ENCODE results near the gene SEMA5B.

SEMA5B gene

GRCh38 chr3:123025642-123026521, 1.7 kb downstream of the SEMA5B start:
- no peak for DNase-seq (ENCODE audit: low read depth)

- no peak for DNase-seq (ENCODE audit: low read depth)
Measured at GRCh38 chr3:123024056-123024455, 3.5 kb downstream of the SEMA5B start.

GRCh38 chr3:123021996-123022510, 5.5 kb downstream of the SEMA5B start:
- no peak for DNase-seq (ENCODE audit: low read depth)

GRCh38 chr3:123021388-123021787, 6.2 kb downstream of the SEMA5B start:
- DNase-seq (ENCODE audit: low read depth), result no peak

- no peak for DNase-seq (ENCODE audit: low read depth)
Measured at GRCh38 chr3:123020709-123021108, 6.9 kb downstream of the SEMA5B start.

- DNase-seq (ENCODE audit: low read depth), result no peak
Measured at GRCh38 chr3:123019591-123019990, 8.0 kb downstream of the SEMA5B start.

- no peak for DNase-seq (ENCODE audit: low read depth)
Measured at GRCh38 chr3:123019161-123019560, 8.4 kb downstream of the SEMA5B start.

GRCh38 chr3:123018683-123019082, 8.9 kb downstream of the SEMA5B start:
- DNase-seq (ENCODE audit: low read depth), result no peak

GRCh38 chr3:123015596-123015995, 12.0 kb downstream of the SEMA5B start:
- DNase-seq (ENCODE audit: low read depth), result no peak

GRCh38 chr3:123013876-123014275, 13.7 kb downstream of the SEMA5B start:
- DNase-seq (ENCODE audit: low read depth), result no peak

GRCh38 chr3:123012652-123013051, 14.9 kb downstream of the SEMA5B start:
- no peak for DNase-seq (ENCODE audit: low read depth)

GRCh38 chr3:123011447-123011846, 16.1 kb downstream of the SEMA5B start:
- no peak for DNase-seq (ENCODE audit: low read depth)

GRCh38 chr3:123008840-123009239, 18.7 kb downstream of the SEMA5B start:
- no peak for DNase-seq (ENCODE audit: low read depth)

GRCh38 chr3:123006609-123007008, 21.0 kb downstream of the SEMA5B start:
- no peak for DNase-seq (ENCODE audit: low read depth)

- no peak for DNase-seq (ENCODE audit: low read depth)
Measured at GRCh38 chr3:123005291-123005690, 22.3 kb downstream of the SEMA5B start.

- no peak for DNase-seq (ENCODE audit: low read depth)
Measured at GRCh38 chr3:123004201-123004918, 23.2 kb downstream of the SEMA5B start.

GRCh38 chr3:123002749-123003497, 24.6 kb downstream of the SEMA5B start:
- no peak for DNase-seq (ENCODE audit: low read depth)

- DNase-seq (ENCODE audit: low read depth), result no peak
Measured at GRCh38 chr3:123002100-123002748, 25.3 kb downstream of the SEMA5B start.

GRCh38 chr3:122998856-122999255, 28.7 kb downstream of the SEMA5B start:
- no peak for DNase-seq (ENCODE audit: low read depth)

GRCh38 chr3:122998206-122998605, 29.4 kb downstream of the SEMA5B start:
- no peak for DNase-seq (ENCODE audit: low read depth)

GRCh38 chr3:122996038-122996580, 31.5 kb downstream of the SEMA5B start:
- no peak for DNase-seq (ENCODE audit: low read depth)

- DNase-seq (ENCODE audit: low read depth), result no peak
Measured at GRCh38 chr3:122994954-122995353, 32.6 kb downstream of the SEMA5B start.
